Common myeloid progenitor, CD34-positive (primary cell): ENCODE measurements around the gene ANKMY1.
A peak's percentile ranks its signal among the peaks of the same experiment; 100 is the strongest.

Experiments used
- CTCF ChIA-PET: fragments of 350-600 bp; sonication (Branson Sonifier 250); formaldehyde crosslinking; loops from one replicate; lab custom pipeline; 2021; ENCODE audit warnings: antibody characterized with exemption; lab: Charles Lee
- POLR2A ChIA-PET: fragments of 350-600 bp; sonication (Branson Sonifier 250); formaldehyde crosslinking; loops from one replicate; lab custom pipeline; 2021; ENCODE audit warnings: antibody characterized with exemption; lab: Charles Lee
- DNase-seq, 3 donors: peaks; one replicate each; pipeline versions ENCODE4 v3.0.0 to v3.0.0-alpha.2; 2013
- H3K27ac ChIP-seq, 2 experiments: 1 replicate in 1 of 2; 2 replicates in 1 of 2; pipeline ENCODE4 v1.7.0; 2013; ENCODE audit warnings: inconsistent platforms in 2 of 2, low read length in 2 of 2, mild to moderate bottlenecking in 2 of 2, low read depth in 1 of 2, moderate library complexity in 1 of 2; ENCODE audit not compliant: severe bottlenecking in 2 of 2, insufficient read depth in 1 of 2, poor library complexity in 1 of 2
- H3K27me3 ChIP-seq, 5 experiments: replicated peaks in 2 of 5; 1 replicate in 3 of 5; 2 replicates in 2 of 5; pipeline versions ENCODE4 v1.6.1 to v1.7.0; 2013; ENCODE audit warnings: low read length in 4 of 5, mild to moderate bottlenecking in 2 of 5, moderate library complexity in 2 of 5, inconsistent platforms in 1 of 5; ENCODE audit not compliant: insufficient read depth in 5 of 5, control insufficient read depth in 4 of 5
- H3K36me3 ChIP-seq, 4 experiments: 1 replicate in 2 of 4; 2 replicates in 2 of 4; pipeline versions ENCODE4 v1.6.1 to v1.7.0; 2013; ENCODE audit warnings: low read length in 3 of 4, control low read depth in 1 of 4, mild to moderate bottlenecking in 1 of 4; ENCODE audit not compliant: control insufficient read depth in 4 of 4, insufficient read depth in 4 of 4
- H3K4me1 ChIP-seq, 4 experiments: 1 replicate in 3 of 4; 2 replicates in 1 of 4; pipeline versions ENCODE4 v1.6.1 to v1.7.1; 2013; ENCODE audit warnings: low read length in 3 of 4, mild to moderate bottlenecking in 3 of 4, control low read depth in 1 of 4, inconsistent platforms in 1 of 4, moderate library complexity in 1 of 4; ENCODE audit not compliant: control insufficient read depth in 4 of 4, insufficient read depth in 4 of 4; ENCODE audit errors: control extremely low read depth in 1 of 4
- H3K4me3 ChIP-seq, 7 experiments: 1 replicate in 4 of 7; 2 replicates in 3 of 7; pipeline versions ENCODE4 v1.5.1 to v1.7.0; 2013; ENCODE audit warnings: mild to moderate bottlenecking in 7 of 7, low read length in 6 of 7, moderate library complexity in 6 of 7, inconsistent platforms in 2 of 7, low read depth in 2 of 7, control low read depth in 1 of 7; ENCODE audit not compliant: insufficient read depth in 4 of 7, control insufficient read depth in 1 of 7; ENCODE audit errors: extremely low read depth in 1 of 7
- H3K9me3 ChIP-seq, 5 experiments: 1 replicate in 4 of 5; 2 replicates in 1 of 5; pipeline versions ENCODE4 v1.6.1 to v1.7.1; 2013; ENCODE audit warnings: low read length in 4 of 5, mild to moderate bottlenecking in 2 of 5, inconsistent platforms in 1 of 5, low read depth in 1 of 5, moderate library complexity in 1 of 5; ENCODE audit not compliant: control insufficient read depth in 4 of 5, insufficient read depth in 2 of 5; ENCODE audit errors: control extremely low read depth in 1 of 5
- WGBS: methylation state at CpG from one replicate; pipeline ENCODE4 v1.1.5; 2013; ENCODE audit not compliant: insufficient coverage; 5-methylcytosine and 5-hydroxymethylcytosine counted together

ANKMY1 gene

GRCh38 chr2:240579771-240580614 lies 22.2 kb upstream of the ANKMY1 start:
- ChIA-PET CTCF (interaction anchor here (1.1 to 1.6 kb wide), 3 partner anchors 9 to 14 kb away, joined by 3 to 11 read pairs (median 4); no protein-coding TSS in a partner anchor), POLR2A (interaction anchor here (1.3 kb wide), 1 partner anchor 11 kb away, joined by 4 read pairs; the partner anchor contains the start of gene RNPEPL1)
- WGBS = 95% methylated on average over 27 of the region's 27 CpGs
- Histone ChIP-seq H3K36me3 (peaks cover 0 to 42% (median 30%) of the 10 kb centered on the region in 4 experiments), H3K4me1 (peaks cover 0 to 13% (median 9%) of the 10 kb centered on the region in 4 experiments), H3K4me3 (no peak overlapping the region), H3K27me3 (no peaks in the 10 kb centered on the region), H3K9me3 (peaks cover 0 to 4% (median 0%) of the 10 kb centered on the region in 5 experiments), H3K27ac (no peak overlapping the region)
- DNase-seq = peak in 1 of 3 donors; percentile 23

- ChIA-PET CTCF (interaction anchor here (1.6 kb wide), 1 partner anchor 13 kb away, joined by 11 read pairs; no protein-coding TSS in a partner anchor), POLR2A (interaction anchor here (0.7 to 1.3 kb wide), 2 partner anchors 11 kb away, joined by 3 to 4 read pairs; partner anchors contain the start of gene RNPEPL1)
- peaks cover 0 to 4% (median 0%) of the 10 kb centered on the region in 5 experiments for H3K9me3 ChIP-seq
- peaks cover 0 to 50% (median 33%) of the 10 kb centered on the region in 4 experiments for H3K36me3 ChIP-seq
- no peaks in the 10 kb centered on the region for H3K27me3 ChIP-seq
- peaks cover 0 to 7% (median 3%) of the 10 kb centered on the region in 4 experiments for H3K4me1 ChIP-seq
- H3K27ac ChIP-seq = no peak overlapping the region
- WGBS = 96% methylated on average over 11 of the region's 12 CpGs
- no peak for DNase-seq
- no peak overlapping the region for H3K4me3 ChIP-seq
Observed at GRCh38 chr2:240579071-240579762, 21.4 kb upstream of the ANKMY1 start.

GRCh38 chr2:240578488-240578887 lies 20.7 kb upstream of the ANKMY1 start:
- Histone ChIP-seq H3K27me3 (no peaks in the 10 kb centered on the region), H3K4me3 (no peak overlapping the region), H3K4me1 (peaks cover 0 to 7% (median 3%) of the 10 kb centered on the region in 4 experiments), H3K27ac (no peak overlapping the region), H3K36me3 (peaks cover 0 to 57% (median 37%) of the 10 kb centered on the region in 4 experiments), H3K9me3 (peaks cover 0 to 4% (median 0%) of the 10 kb centered on the region in 5 experiments)
- ChIA-PET POLR2A (interaction anchor here (0.7 kb wide), 1 partner anchor 10 kb away, joined by 3 read pairs; the partner anchor contains the start of gene RNPEPL1), CTCF (no interaction called here)
- DNase-seq = no peak
- WGBS = 97% methylated on average over 6 of the region's 8 CpGs

GRCh38 chr2:240578110-240578450 lies 20.3 kb upstream of the ANKMY1 start:
- 95% methylated on average over 9 of the region's 9 CpGs for WGBS
- Histone ChIP-seq H3K9me3 (peaks cover 0 to 4% (median 0%) of the 10 kb centered on the region in 5 experiments), H3K27ac (no peak overlapping the region), H3K36me3 (peaks cover 0 to 58% (median 40%) of the 10 kb centered on the region in 4 experiments), H3K4me1 (peaks cover 0 to 7% (median 3%) of the 10 kb centered on the region in 4 experiments), H3K4me3 (no peak overlapping the region), H3K27me3 (no peaks in the 10 kb centered on the region)
- POLR2A ChIA-PET = no interaction called here
- CTCF ChIA-PET = interaction anchor here (5.4 kb wide), 1 partner anchor 8 kb away, joined by 20 read pairs; the partner anchor contains the start of gene CAPN10
- DNase-seq = no peak

GRCh38 chr2:240577281-240578109 lies 19.7 kb upstream of the ANKMY1 start:
- H3K36me3 ChIP-seq = peaks cover 0 to 63% (median 42%) of the 10 kb centered on the region in 4 experiments
- ChIA-PET CTCF (interaction anchor here (5.4 kb wide), 1 partner anchor 8 kb away, joined by 20 read pairs; the partner anchor contains the start of gene CAPN10), POLR2A (no interaction called here)

GRCh38 chr2:240576436-240577205 lies 18.8 kb upstream of the ANKMY1 start:
- no peaks in the 10 kb centered on the region for H3K27me3 ChIP-seq
- H3K4me1 ChIP-seq = peaks cover 0 to 7% (median 3%) of the 10 kb centered on the region in 4 experiments
- peaks cover 0 to 4% (median 0%) of the 10 kb centered on the region in 5 experiments for H3K9me3 ChIP-seq
- no peak for DNase-seq
- WGBS = 97% methylated on average over 31 of the region's 32 CpGs
- no peak overlapping the region for H3K27ac ChIP-seq
- CTCF ChIA-PET = interaction anchor here (2.1 to 5.4 kb wide), 2 partner anchors 9 to 11 kb away, joined by 5 to 20 read pairs; partner anchors contain the start of gene CAPN10
- H3K4me3 ChIP-seq = no peak overlapping the region
- POLR2A ChIA-PET = no interaction called here
- peaks cover 0 to 70% (median 44%) of the 10 kb centered on the region in 4 experiments for H3K36me3 ChIP-seq

More at GRCh38 chr2:240577281-240578109, 19.7 kb upstream of the ANKMY1 start:
- Histone ChIP-seq H3K27ac (no peak overlapping the region), H3K27me3 (no peaks in the 10 kb centered on the region), H3K4me3 (no peak overlapping the region), H3K9me3 (peaks cover 0 to 4% (median 0%) of the 10 kb centered on the region in 5 experiments), H3K4me1 (peaks cover 0 to 7% (median 3%) of the 10 kb centered on the region in 4 experiments)
- 96% methylated on average over 24 of the region's 26 CpGs for WGBS
- no peak for DNase-seq
